GM18868 (cell line): ENCODE measurements around the gene RASGRF1.

Source experiments
- ATAC-seq: cut with Tn5 transposase; IDR thresholded peaks from one replicate; pipeline ENCODE4 v1.9.1; 2021; ENCODE audit warnings: mild to moderate bottlenecking, moderate library complexity; ENCODE audit not compliant: unreplicated experiment

Gene RASGRF1

DNA sequence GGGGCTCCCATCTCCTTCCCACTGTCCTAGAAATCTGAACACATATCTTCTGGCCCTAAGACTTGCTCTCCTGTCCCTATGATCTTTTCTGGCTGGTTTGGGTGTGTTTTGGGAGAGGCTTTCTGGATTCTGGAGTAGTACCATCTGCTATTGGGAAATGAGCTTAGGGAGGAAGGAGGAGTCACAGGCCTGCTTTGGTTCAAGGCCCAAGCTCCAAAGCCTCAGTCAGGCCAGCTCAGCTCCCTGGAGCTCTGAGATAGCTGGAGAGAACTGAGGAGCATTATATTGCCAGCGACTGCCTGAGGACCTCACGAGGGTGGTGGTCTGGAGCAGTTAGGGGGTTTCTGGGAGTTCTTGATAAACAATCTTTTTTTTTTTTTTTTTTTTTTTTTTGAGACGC, 18.7 kb downstream of the RASGRF1 start:
- ATAC-seq = no peak

DNA sequence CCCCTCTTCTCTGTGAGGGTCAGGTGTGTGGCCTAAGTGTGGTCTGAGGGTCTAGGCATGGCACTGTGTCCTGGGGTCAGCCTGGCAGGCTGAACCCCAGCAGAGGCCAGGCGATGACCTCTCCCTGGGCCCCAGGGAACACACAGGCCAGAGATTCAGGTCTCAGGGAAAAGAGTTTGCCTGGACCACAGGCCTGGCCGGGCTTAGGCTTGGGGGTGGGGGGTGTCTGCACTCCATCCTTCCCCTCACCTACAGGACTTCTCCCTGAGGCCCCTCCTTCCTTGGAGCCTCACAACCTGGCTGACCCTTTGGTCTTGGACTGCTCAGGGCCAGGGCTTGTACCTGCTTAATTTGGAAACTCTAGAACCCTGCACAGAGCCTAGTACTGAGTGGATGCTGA, 21.8 kb downstream of the RASGRF1 start:
- no peak for ATAC-seq

DNA sequence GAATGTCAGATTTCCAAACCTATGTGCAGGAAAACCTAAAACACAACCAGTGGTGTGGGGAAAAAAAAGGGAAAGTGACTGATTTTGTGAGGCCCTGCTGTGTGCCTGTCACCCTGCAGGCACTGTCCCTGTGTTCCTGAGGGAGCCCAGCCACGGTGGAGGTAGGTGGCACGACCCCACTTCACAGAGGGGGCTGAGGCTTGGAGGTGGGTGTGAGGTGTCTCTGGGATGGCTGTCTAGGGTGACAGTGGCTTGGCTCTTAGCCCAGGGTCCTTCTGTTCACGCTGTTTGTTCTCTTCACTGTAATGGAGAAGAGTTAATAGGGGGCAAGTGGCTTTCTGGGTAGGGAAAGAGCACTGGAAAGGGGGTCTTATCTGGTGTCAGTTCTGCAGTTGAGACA, 22.6 kb downstream of the RASGRF1 start:
- ATAC-seq = no peak

DNA sequence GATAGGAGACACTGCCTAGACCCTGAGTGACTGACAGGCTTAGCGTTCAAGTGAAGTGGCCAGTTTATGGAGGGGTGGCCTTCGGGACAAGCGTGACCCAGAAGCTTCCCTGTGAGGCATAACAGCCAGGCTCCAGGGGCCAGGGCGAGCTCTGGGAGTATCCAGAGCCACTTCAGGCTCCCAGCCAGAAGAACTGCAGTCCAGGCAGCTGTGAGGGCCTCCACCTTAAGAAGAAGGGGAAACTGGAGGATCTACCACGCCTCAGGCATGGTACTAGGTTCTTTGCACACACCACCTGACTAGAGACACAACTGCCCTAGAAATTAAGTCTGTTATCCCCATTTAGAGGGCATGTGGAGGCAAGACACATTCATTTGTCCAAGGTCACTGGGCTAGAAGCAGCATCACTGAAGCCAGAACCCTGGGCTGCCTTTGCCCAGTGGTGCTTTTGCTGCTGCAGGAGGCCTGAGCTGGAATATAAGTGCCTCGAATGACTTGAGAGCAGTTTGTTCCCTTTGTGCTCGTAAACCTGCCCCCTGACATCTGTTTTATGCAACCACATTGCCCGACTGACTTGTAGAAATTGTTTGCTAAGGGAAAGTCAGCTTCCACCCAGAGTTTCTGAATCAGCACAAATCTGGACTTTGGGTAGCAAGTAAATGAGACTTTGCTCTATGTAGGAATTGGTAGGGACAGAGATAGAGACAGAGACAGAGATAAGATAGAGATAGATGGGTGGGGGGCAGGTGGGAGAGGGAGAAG, 23.3 kb downstream of the RASGRF1 start:
- no peak for ATAC-seq

DNA sequence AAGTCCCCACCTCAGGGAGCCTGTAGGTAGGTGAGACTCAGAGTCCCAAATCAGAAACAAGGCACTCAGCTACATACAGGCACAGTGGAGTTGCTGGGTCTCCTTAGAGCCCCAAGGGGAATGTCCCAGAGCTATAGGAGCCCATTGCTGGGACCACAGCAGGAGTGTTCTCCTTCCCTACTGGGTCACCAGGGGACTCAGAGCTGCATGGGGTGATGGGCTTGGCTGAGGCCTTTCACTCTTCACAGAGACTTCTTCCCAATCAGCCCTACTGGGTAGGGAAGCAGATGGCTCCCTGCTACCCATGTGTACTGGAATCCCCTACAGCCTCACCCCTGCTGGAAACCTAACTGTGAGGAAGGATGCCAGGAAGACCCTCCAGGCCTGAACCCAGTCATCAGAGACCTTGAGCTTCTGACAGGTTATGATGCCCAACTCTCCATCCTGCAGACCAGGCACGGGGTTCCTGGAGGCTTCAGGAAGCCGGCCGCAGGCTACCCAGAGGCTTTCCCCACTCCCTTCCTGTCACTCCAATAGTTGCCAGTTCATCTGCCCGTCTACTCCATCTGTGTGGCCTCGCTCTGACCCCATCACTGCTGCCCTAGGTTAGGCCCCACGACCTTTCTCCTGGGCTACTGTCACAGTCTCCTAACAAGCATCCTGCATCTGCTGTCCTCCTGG, 24.0 kb downstream of the RASGRF1 start:
- ATAC-seq = no peak

DNA sequence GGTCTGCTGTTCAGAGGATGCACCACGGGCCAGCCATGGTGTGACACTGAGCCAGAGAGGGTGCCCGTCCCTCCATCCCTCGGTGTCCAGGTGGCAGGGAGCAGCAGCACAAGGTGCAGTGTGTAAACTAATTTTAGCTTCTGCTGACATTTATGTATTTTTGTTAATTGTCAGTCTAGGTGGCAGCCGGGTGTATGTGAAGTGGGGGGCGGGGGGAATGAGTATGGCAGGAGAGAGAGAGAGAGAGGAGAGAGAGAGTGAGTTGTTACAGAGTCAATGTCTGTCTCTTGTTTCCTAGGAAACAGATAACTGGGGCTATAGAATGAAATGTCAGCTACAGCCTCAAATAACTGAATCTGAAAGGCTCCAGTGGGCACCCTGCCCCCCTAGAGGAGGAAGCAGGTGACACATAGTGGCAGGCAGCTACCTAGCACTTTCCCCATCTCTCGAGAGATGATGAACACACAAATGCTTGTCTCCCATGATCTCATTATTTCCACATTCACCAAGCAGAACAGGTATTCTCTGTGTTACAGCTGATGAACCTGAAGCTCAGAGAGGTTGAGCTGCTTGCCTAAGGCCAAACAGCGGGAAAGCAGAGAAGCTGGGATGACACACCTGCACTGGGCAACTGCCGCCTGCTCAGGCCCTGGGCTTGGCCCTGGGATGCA, 24.7 kb downstream of the RASGRF1 start:
- no peak for ATAC-seq

DNA sequence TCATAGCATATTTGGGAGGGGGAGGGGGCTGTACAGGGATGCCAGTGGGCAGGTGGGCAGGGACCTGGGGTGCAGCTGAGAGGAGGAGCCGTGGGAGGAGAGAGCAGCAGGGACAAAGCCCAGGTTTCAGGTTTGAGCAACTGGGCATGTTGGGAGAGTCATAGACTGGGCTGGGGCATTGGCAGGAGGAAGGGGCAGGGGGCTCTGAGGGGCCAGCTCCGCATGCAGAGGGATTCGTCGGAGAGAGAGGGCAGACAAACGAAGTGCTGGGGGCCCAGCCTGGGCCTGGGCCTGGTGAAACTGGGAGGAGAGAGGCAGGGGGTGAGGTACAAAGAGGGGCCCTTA, 25.2 kb downstream of the RASGRF1 start:
- no peak for ATAC-seq

DNA sequence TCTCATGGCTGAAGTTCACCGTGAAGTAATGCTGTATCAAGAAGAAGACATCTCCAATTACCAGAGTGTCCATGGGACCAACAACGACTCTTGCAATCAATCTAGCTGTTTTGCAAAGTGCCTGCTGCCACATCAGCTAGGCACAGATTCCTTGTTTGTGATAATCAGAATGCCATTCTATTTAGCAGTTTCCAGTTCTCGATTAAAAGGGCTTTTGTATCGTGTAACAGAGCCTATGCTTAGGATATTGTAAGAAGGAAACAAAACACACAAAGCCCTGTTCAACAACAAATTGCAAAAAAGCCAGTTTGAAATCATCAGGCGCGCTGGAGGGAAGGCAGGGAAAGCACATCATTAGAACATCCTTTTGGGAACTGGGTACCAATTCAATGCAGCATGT, 26.1 kb downstream of the RASGRF1 start:
- ATAC-seq = no peak

DNA sequence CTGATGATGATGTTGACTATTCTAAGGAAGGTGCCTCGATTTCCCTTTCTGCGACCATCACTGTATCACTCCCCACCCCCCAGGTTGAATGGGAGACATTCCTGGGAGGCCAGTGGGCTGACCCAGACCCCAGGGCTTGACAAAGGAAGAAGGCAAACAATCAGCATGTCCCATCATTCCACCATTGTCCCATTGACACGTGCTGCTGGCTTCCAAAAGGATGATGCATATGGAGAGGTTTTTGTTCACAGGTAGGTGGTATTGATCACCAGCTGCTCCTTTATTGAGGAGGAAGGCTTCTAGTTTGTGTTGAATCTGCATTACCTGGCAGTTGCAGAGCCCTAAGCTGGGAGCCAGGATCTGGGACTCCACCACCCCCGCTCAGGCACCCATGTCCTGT, 30.4 kb downstream of the RASGRF1 start:
- ATAC-seq = no peak

DNA sequence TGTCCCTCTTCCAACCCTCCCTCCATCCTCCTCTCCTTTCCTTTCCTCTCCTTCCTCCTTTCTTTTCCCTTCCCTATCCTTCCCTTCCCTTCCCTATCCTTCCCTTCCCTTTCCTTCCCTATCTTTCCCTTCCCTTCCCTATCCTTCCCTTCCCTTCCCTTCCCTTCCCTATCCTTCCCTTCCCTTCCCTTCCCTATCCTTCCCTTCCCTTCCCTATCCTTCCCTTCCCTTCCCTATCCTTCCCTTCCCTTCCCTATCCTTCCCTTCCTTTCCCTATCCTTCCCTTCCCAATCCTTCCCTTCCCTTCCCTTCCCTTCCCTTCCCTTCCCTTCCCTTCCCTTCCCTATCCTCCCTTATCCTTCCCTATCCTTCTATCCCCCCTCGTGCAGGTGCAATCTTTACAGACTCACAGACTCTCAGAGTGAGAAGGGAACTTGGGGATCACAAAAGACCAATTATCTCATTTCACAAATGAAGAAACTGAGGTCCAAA, 31.5 kb downstream of the RASGRF1 start:
- ATAC-seq = no peak

DNA sequence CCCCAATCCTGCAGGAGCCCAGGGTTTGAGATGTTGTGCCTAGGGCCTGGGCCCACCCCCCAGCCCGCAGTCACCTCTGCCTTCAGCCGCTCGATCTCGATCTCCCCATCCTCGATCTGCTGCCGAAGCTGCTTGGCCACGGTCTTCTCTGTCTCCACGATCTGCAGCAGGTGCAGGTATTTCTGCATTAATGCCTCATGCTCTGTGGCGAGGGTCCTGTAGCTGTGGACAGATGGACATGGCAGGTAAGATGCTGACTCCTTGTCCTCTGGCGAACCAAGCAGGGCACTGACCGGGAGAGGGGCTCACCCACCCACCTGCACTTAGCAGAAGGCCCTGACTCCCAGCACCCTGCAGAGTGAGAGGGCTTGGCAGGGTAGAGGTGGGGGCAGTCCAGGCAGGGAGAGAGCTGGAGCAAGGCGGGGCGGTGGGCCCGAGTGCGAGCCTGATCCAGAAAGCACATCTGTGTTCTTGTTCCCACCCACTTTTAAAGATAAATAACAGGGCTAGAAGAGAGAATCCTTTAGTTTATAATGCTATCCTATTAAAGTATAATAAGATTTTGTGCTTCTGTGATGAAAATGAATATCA, 32.2 kb downstream of the RASGRF1 start:
- no peak for ATAC-seq

DNA sequence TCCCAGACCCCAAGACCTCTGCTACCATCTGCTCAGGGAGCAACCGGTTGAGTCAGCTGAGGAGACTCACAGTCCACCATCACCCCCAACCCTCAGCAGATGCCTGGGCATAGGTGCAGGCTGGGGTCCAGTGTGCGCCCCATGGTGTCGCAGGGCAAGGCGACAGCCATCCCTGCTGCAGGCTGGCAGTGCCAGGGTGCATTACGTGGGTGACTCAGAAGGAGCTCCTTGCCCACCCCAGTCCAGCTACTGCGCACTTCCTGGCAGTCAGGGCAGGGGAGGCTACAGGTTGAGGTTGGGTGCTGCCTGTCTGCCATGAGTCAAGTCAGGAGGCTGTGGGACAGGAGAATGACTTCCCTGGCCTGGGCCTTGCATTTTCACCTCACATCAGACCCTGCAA, 33.5 kb downstream of the RASGRF1 start:
- no peak for ATAC-seq

DNA sequence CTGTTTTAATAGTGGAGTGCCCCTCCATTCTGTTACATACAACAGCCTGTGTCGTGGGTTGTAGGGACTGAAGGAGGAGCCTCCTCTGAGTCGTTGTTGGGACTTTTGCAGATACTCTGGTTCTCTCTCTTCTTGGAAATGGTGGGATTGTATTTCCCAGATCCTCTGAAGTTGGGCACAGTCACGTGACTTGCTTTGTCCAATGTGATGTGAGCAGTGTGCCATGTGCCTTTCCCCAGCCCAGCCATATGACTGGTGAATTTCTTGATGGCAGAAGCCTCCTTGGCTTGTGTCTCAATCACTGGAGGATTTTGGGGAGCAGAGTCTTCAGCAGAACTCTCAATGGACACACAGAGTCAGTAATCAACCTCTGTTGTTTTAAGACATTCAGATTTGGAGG, 36.2 kb downstream of the RASGRF1 start:
- ATAC-seq = no peak

DNA sequence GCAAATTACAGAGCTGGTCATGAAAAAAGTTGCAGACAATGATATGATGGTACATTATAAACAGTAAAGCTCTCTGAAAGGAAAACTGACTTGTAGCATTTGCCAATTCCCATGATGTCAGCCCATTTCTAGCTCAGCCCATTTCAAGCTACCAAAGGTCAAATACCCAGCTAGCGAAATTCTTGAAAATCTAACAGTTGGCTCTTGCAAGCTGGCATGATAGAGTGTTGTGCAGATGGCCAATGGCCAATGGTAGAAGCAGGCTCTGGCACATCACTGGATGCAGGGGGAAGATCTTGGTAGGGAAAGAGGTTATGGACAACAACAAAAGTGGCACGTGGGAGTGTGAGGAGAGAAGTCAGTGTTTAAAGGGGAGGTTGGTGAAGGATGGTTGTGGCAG, 36.7 kb downstream of the RASGRF1 start:
- no peak for ATAC-seq

DNA sequence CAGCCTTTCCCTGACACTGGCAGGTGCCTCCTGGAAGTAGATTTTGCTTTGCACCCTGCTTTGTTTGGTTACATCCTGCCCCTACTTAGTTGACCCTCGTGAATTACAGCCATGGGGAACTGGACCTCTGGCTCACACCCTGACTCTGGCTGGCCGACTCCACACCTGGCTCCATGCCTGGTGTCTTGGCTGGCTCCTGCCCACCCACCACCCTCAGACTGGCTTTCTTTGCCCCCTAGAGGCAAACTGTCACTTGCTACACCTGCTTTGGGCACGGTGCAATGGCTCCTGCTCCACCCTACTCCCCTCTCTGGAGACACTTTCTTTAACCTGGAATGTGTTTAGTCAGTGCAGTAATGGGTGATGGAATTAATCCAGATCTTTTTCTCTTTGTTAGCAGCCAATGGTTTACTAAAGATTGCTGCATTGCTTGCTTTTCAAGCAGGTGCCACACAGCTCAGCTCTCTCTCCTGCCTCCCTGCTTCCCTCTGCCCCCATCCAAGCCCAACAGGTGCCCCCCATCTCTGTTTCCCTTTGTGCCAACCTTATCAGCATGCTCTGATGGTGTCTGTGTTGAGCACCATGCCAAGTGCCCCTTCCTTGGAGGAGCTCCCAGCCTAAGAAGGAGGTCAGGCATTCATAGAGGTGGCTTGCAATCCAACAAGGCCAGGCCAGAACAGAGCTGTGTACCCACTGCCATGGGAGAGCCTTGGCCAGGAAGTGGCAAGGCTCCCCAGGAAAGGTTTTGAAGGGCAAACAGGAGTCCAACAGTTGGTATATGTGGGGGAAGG, 38.4 kb downstream of the RASGRF1 start:
- no peak for ATAC-seq

DNA sequence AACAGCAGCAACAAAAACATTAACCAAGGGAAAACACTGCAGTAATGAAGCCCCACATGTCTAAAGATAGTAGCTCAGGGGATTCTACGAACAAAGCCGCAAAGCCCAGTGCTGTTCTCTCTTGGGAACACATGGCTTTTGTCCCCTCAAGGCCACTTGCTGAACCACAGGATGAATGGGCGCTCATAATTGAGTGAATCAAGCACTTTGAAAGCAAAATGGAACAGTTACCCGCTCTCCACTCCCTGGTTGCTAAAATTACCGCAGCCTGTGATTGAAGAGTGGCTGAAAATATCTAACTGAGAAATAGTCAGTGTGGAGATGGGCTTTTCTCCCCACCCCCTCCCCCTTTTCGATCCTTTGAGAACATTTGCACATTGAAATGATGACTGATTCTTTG, 39.6 kb downstream of the RASGRF1 start:
- no peak for ATAC-seq

DNA sequence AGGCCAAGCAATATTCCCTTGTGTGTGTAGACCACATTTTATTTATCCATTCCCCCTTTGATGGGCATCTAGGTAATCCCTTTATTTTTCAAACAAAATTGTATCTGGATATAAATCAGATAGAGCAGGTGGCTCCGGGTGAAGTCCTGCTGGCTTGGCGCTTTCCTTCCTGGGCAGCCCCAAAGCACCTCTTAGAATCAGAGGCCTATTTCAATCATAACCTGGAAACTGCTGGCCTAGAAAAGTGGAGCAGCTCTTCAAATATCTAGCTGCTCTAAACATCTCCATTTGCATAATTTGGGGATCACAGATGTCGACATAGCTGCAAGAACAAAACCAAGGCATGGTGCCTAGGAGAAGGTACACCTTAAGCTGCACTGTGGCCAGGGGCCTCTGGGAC, 40.2 kb downstream of the RASGRF1 start:
- no peak for ATAC-seq

DNA sequence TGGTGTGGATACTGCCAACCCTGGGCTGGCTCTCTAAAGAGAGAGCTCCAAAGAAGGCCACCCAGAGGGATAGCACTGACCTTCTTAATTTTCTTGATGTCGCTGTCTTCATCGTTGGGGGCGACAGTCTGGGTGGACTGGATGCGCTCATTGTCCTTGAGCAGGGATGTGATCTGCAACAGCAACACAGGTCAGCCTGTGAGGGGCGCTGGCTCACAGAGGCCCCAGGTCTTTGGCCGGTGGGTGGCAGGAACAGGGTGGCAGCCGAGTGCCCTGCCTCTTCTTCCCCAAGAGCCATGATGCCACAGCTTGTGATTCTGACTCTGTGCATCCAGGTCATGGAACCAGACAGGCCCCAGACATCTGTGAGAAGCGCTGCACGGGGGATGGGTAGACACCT, 41.2 kb downstream of the RASGRF1 start:
- no peak for ATAC-seq

DNA sequence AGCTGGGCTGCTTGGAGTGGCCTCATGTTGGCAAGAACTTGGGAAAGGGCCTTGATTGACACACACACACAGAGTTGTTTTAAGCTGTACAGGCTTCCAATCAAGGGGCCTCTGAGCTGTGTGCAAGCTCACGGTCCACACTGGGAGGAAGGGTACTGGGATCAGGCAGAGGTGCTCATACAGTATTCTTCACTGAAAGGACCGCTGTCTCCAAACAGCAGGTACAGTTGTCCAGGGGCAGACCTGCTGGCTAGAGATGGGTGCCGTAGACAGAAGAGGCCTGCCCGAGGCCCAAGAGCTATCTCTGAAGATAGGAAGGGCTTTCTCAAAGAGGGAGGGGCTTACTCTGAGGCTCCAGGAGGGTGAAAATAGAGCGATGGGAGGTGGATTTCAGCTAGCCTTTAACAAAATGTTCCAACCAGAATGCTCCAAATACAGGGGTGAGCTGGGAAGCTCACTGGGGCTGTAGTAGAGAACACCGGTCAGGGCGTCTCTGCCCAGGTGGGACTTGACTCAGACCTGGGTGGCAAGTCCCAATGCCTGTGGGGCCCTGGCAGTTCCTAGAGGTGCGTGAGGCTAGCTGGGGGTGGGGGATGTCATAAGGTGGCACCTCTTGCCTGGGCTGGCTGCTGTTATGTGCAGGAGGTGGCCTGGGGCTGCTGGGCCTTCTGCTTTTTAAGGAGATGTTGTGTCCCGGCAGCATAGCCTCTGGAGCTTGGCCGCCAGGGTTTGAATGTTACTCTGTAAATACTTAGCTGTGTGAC, 42.7 kb downstream of the RASGRF1 start:
- ATAC-seq = no peak

DNA sequence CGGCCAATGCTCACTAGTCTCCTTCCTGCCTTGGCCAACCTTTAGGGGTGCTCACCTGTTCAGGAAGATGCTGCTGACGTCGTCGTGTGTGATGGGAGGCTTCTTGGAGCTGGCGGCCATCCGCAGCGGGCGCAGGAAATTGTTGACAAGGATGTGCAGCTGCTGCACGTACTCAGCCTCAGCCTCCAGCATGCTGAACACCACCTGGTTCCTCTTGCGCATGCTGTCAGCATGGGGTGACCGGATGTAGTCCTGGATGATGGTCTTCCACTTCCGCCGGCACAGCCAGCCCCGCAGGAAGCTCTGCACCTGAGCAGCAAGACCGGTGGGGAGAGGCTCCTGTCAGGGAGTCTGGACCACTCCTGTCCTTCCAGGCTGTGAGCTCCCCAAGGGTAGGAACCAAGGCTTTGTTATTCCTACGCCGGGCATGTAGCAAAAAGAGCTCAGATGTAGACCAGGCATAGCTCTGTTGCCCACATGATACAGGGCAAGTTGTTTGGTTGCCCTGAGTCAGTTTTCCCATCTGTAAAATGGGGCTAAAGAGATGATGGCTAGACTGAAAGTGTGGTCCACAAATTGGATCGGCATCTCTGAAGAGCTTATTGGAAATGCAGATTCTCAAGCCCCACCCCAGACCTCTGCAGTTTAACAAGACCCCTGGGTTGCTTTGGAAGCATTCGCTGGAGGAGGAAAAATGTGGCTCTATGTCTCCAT, 43.7 kb downstream of the RASGRF1 start:
- no peak for ATAC-seq
